H9 (cell line): ENCODE measurements around the gene ACVR1. TPM values are rescaled to one million over a fixed set of nuclear protein-coding genes. Genes with fewer than 3 reads are reported as not detected.

Experiments
- DNase-seq: peaks from one replicate; pipeline ENCODE4 v3.0.0-alpha.2; 2017
- H2AFZ ChIP-seq: one replicate; pipeline ENCODE4 v1.6.1; 2013; ENCODE audit warnings: mild to moderate bottlenecking, low read length, control low read depth, moderate library complexity
- H2AK5ac ChIP-seq: 2 replicates; pipeline ENCODE4 v1.6.1; 2013; ENCODE audit warnings: low read length, control low read depth, mixed read lengths; ENCODE audit not compliant: insufficient read length
- H2BK120ac ChIP-seq: one replicate; pipeline ENCODE4 v1.6.1; 2013; ENCODE audit warnings: low read depth, mild to moderate bottlenecking, low read length, control low read depth, inconsistent platforms; ENCODE audit not compliant: poor library complexity, severe bottlenecking
- H2BK12ac ChIP-seq: 2 replicates; pipeline ENCODE4 v1.6.1; 2013; ENCODE audit warnings: low read length, control low read depth, mixed read lengths, low read depth; ENCODE audit not compliant: insufficient read length
- H2BK15ac ChIP-seq: 2 replicates; pipeline ENCODE4 v1.6.1; 2013; ENCODE audit warnings: low read depth, low read length, control low read depth
- H2BK20ac ChIP-seq: one replicate; pipeline ENCODE4 v1.6.1; 2013; ENCODE audit warnings: low read depth, mild to moderate bottlenecking, low read length, control low read depth, inconsistent platforms; ENCODE audit not compliant: poor library complexity, severe bottlenecking
- H2BK5ac ChIP-seq: 2 replicates; pipeline ENCODE4 v1.6.1; 2013; ENCODE audit warnings: low read length, control low read depth, mixed read lengths; ENCODE audit not compliant: insufficient read length
- H3K14ac ChIP-seq: 2 replicates; pipeline ENCODE4 v1.6.1; 2013; ENCODE audit warnings: low read length, control low read depth; ENCODE audit not compliant: insufficient read depth
- H3K18ac ChIP-seq: 2 replicates; pipeline ENCODE4 v1.6.1; 2013; ENCODE audit warnings: low read depth, mild to moderate bottlenecking, mixed read lengths, low read length, control low read depth; ENCODE audit not compliant: insufficient read length
- H3K23ac ChIP-seq: 2 replicates; pipeline ENCODE4 v1.6.1; 2013; ENCODE audit warnings: low read length, control low read depth, mixed read lengths, low read depth; ENCODE audit not compliant: insufficient read length
- H3K23me2 ChIP-seq: 2 replicates; pipeline ENCODE4 v1.6.1; 2013; ENCODE audit warnings: low read depth, mild to moderate bottlenecking, mixed read lengths, low read length, control low read depth; ENCODE audit not compliant: insufficient read length, poor library complexity, severe bottlenecking
- H3K27ac ChIP-seq: 2 replicates; pipeline ENCODE4 v1.5.1; 2013; ENCODE audit warnings: low read length, control low read depth, mixed read lengths, low read depth; ENCODE audit not compliant: insufficient read length
- H3K27me3 ChIP-seq: 2 replicates; pipeline ENCODE4 v1.6.1; 2013; ENCODE audit warnings: low read length, control low read depth, inconsistent platforms; ENCODE audit not compliant: insufficient read depth
- H3K4ac ChIP-seq: 2 replicates; pipeline ENCODE4 v1.6.1; 2013; ENCODE audit warnings: low read depth, mild to moderate bottlenecking, control low read depth, inconsistent platforms, low read length, moderate library complexity
- H3K4me1 ChIP-seq: 2 replicates; pipeline ENCODE4 v1.6.1; 2013; ENCODE audit warnings: low read length, control low read depth, inconsistent platforms; ENCODE audit not compliant: insufficient read depth
- H3K4me2 ChIP-seq: 2 replicates; pipeline ENCODE4 v1.6.1; 2013; ENCODE audit warnings: low read length, control low read depth, mixed read lengths; ENCODE audit not compliant: insufficient read length, insufficient read depth
- H3K56ac ChIP-seq: 2 replicates; pipeline ENCODE4 v1.6.1; 2013; ENCODE audit warnings: low read depth, mild to moderate bottlenecking, mixed read lengths, low read length, control low read depth; ENCODE audit not compliant: insufficient read length
- H3K79me1 ChIP-seq: 2 replicates; pipeline ENCODE4 v1.6.1; 2013; ENCODE audit warnings: low read depth, mild to moderate bottlenecking, moderate library complexity, low read length, control low read depth, inconsistent platforms; ENCODE audit not compliant: insufficient read depth, poor library complexity, severe bottlenecking
- H3K79me2 ChIP-seq: 2 replicates; pipeline ENCODE4 v1.6.1; 2013; ENCODE audit warnings: low read length, control low read depth, inconsistent platforms; ENCODE audit not compliant: insufficient read depth
- H3K9ac ChIP-seq: 2 replicates; pipeline ENCODE4 v1.6.1; 2013; ENCODE audit warnings: low read length, control low read depth, mixed read lengths; ENCODE audit not compliant: insufficient read length; ENCODE audit errors: extremely low read depth
- H3K9me3 ChIP-seq: one replicate; pipeline ENCODE4 v1.6.1; 2013; ENCODE audit warnings: low read depth, low read length, inconsistent platforms; ENCODE audit not compliant: control insufficient read depth
- H3T11ph ChIP-seq: one replicate; pipeline ENCODE4 v1.6.1; 2013; ENCODE audit warnings: mild to moderate bottlenecking, low read length, control low read depth, inconsistent platforms
- H4K20me1 ChIP-seq: one replicate; pipeline ENCODE4 v1.6.1; 2013; ENCODE audit not compliant: control insufficient read depth, insufficient read length, insufficient read depth
- H4K5ac ChIP-seq: 2 replicates; pipeline ENCODE4 v1.6.1; 2013; ENCODE audit warnings: low read depth, mild to moderate bottlenecking, mixed read lengths, low read length, control low read depth; ENCODE audit not compliant: insufficient read length
- H4K8ac ChIP-seq: replicated peaks from 2 replicates; pipeline ENCODE4 v1.6.1; 2013; ENCODE audit warnings: low read length, control low read depth, mixed read lengths, low read depth; ENCODE audit not compliant: insufficient read length
- H4K91ac ChIP-seq: 2 replicates; pipeline ENCODE4 v1.6.1; 2013; ENCODE audit warnings: low read depth, mild to moderate bottlenecking, moderate library complexity, mixed read lengths, low read length, control low read depth; ENCODE audit not compliant: insufficient read length
- H3K27ac Mint-ChIP-seq, 3 experiments: 2 replicates in 2 of 3; 3 replicates in 1 of 3; pipeline ENCODE4 v1.8.0; 2020 to 2021; ENCODE audit warnings: mixed read lengths in 3 of 3, mild to moderate bottlenecking in 1 of 3, moderate library complexity in 1 of 3
- H3K27me3 Mint-ChIP-seq: 2 replicates; pipeline ENCODE4 v1.8.0; 2021; ENCODE audit warnings: low read depth, mild to moderate bottlenecking, moderate library complexity, mixed read lengths
- H3K36me3 Mint-ChIP-seq, 3 experiments: 2 replicates in 2 of 3; 3 replicates in 1 of 3; pipeline ENCODE4 v1.8.0; 2020 to 2021; ENCODE audit warnings: low read depth in 3 of 3, mixed read lengths in 3 of 3; ENCODE audit not compliant: insufficient read depth in 1 of 3
- H3K4me1 Mint-ChIP-seq, 2 experiments: 2 replicates each; pipeline ENCODE4 v1.8.0; 2020; ENCODE audit warnings: mixed read lengths in 2 of 2
- H3K4me3 Mint-ChIP-seq, 2 experiments: 2 replicates in 1 of 2; 3 replicates in 1 of 2; pipeline ENCODE4 v1.8.0; 2020 to 2021; ENCODE audit warnings: mild to moderate bottlenecking in 2 of 2, mixed read lengths in 2 of 2, moderate library complexity in 1 of 2
- H3K9me3 Mint-ChIP-seq, 2 experiments: 2 replicates in 1 of 2; 3 replicates in 1 of 2; pipeline ENCODE4 v1.8.0; 2020; ENCODE audit warnings: mild to moderate bottlenecking in 2 of 2, mixed read lengths in 2 of 2, moderate library complexity in 1 of 2
- CTCF ChIP-seq: fragments of 200-600 bp; sonication (generic); conservative IDR thresholded peaks from 3 replicates; pipeline ENCODE4 v1.8.0; 2021; ENCODE audit warnings: antibody characterized with exemption, mild to moderate bottlenecking
- WGBS: extraction: QIAGEN DNeasy Blood & Tissue Kit; methylation state at CpG from one replicate; pipeline ENCODE4 v1.1.7; 2013; ENCODE audit warnings: missing lambda C conversion rate, low lambda C conversion rate, mixed read lengths; ENCODE audit not compliant: insufficient read length; ENCODE audit errors: extremely low coverage; 5-methylcytosine and 5-hydroxymethylcytosine counted together
- total RNA-seq: library from RNA; stranded (reverse); gene quantifications from 2 replicates; pipeline ENCODE4 v1.2.1, GENCODE V29; 2021

The ACVR1 gene
- total RNA-seq, 1 experiment from 2014 or later, result 21.2 TPM

- no peaks in the 10 kb centered on the region for H3K79me1 ChIP-seq
- Mint-ChIP-seq H3K4me3 (no peak overlapping the region), H3K27me3 (no peaks in the 10 kb centered on the region), H3K9me3 (peaks cover 2 to 3% of the 10 kb centered on the region in 2 experiments; a peak in 3 of 5 replicates), H3K27ac (no peak overlapping the region), H3K36me3 (peaks cover 32 to 61% (median 59%) of the 10 kb centered on the region in 3 experiments), H3K4me1 (peaks cover 3 to 10% of the 10 kb centered on the region in 2 experiments; a peak in 3 of 4 replicates)
- H3K4me1 ChIP-seq, result no peaks in the 10 kb centered on the region
- no peak overlapping the region for H3K23ac ChIP-seq
- H3K18ac ChIP-seq, result no peak overlapping the region
- H4K5ac ChIP-seq, result no peak overlapping the region
- no peak overlapping the region for H4K91ac ChIP-seq
- H3K27ac ChIP-seq, result no peak overlapping the region
- no peak overlapping the region for H2BK15ac ChIP-seq
- H3K56ac ChIP-seq, result no peak overlapping the region
- H3K4ac ChIP-seq, result no peak overlapping the region
- H3K4me2 ChIP-seq, result no peak overlapping the region
- no peak overlapping the region for H2BK5ac ChIP-seq
- no peak overlapping the region for H2BK20ac ChIP-seq
- H2BK12ac ChIP-seq, result no peak overlapping the region
- no peak overlapping the region for H2AFZ ChIP-seq
- H3K9ac ChIP-seq, result no peak overlapping the region
- no peaks in the 10 kb centered on the region for H4K20me1 ChIP-seq
- H3K23me2 ChIP-seq, result no peaks in the 10 kb centered on the region
- no peak overlapping the region for H2AK5ac ChIP-seq
- no peaks in the 10 kb centered on the region for H3K27me3 ChIP-seq
- no peak for DNase-seq
- no peaks in the 10 kb centered on the region for H3K79me2 ChIP-seq
- WGBS, result no CpG with 5 or more reads among the region's 2 CpGs
- no peak overlapping the region for H4K8ac ChIP-seq
- H3K14ac ChIP-seq, result no peak overlapping the region
- H3K9me3 ChIP-seq, result no peaks in the 10 kb centered on the region
- H2BK120ac ChIP-seq, result no peak overlapping the region
- no peak overlapping the region for H3T11ph ChIP-seq
- no peak for TF ChIP-seq CTCF
Measured at GRCh38 chr2:157733263-157733662, 142.9 kb downstream of the ACVR1 start.
